Prostate gland (tissue), 2 donors: Measurements from ENCODE around the gene LHFPL5.

Source experiments
- POLR2A ChIP-seq: fragments of 450-650 bp; IDR thresholded peaks from one replicate; pipeline ENCODE4 v1.6.1; 2016; ENCODE audit warnings: antibody characterized with exemption, mild to moderate bottlenecking
- POLR2AphosphoS5 ChIP-seq: sonication (generic); formaldehyde crosslinking; IDR thresholded peaks from one replicate; pipeline ENCODE4 v1.6.1; 2017; ENCODE audit warnings: antibody characterized with exemption
- TF ChIP-seq, protein P1 (sequence below), 4 experiments: fragments of 200-600 bp in 2 of 4; fragments of 450-650 bp in 2 of 4; sonication (generic) in 2 of 4; IDR thresholded peaks; 1 replicate in 3 of 4; 2 replicates in 1 of 4; pipeline ENCODE4 v1.5.1; 2016 to 2019; ENCODE audit warnings: antibody characterized with exemption in 4 of 4, mild to moderate bottlenecking in 2 of 4, moderate library complexity in 2 of 4

GRCh38 chr6:35786272-35786671, 18.9 kb upstream of the LHFPL5 start:
- TF ChIP-seq POLR2A (no peak), POLR2AphosphoS5 (no peak)
- TF ChIP-seq, protein P1, sequence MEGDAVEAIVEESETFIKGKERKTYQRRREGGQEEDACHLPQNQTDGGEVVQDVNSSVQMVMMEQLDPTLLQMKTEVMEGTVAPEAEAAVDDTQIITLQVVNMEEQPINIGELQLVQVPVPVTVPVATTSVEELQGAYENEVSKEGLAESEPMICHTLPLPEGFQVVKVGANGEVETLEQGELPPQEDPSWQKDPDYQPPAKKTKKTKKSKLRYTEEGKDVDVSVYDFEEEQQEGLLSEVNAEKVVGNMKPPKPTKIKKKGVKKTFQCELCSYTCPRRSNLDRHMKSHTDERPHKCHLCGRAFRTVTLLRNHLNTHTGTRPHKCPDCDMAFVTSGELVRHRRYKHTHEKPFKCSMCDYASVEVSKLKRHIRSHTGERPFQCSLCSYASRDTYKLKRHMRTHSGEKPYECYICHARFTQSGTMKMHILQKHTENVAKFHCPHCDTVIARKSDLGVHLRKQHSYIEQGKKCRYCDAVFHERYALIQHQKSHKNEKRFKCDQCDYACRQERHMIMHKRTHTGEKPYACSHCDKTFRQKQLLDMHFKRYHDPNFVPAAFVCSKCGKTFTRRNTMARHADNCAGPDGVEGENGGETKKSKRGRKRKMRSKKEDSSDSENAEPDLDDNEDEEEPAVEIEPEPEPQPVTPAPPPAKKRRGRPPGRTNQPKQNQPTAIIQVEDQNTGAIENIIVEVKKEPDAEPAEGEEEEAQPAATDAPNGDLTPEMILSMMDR (IDR thresholded peaks at IDR 0.05) = no peak
